Measurements from ENCODE around the gene GALNT15.

The GALNT15 gene

DNA sequence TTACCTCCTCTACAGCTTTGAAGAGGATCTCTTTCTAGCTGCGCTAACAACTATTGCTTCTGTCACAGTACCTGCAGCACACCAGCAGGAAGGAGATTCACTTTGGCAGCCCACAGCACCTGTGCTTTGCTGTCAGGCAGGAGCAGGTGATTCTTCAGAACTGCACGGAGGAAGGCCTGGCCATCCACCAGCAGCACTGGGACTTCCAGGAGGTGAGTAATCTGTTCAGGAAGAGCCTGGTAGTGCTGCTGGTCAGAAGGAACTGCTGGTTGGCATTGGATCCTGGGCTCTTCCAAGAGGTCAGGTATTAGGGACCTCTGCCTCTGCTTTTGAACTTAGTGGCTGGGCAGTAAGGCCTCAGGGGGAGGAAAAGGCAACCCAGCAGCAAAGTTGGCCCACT lies 48.1 kb downstream of the GALNT15 start:
- TF ChIP-seq, protein P1, sequence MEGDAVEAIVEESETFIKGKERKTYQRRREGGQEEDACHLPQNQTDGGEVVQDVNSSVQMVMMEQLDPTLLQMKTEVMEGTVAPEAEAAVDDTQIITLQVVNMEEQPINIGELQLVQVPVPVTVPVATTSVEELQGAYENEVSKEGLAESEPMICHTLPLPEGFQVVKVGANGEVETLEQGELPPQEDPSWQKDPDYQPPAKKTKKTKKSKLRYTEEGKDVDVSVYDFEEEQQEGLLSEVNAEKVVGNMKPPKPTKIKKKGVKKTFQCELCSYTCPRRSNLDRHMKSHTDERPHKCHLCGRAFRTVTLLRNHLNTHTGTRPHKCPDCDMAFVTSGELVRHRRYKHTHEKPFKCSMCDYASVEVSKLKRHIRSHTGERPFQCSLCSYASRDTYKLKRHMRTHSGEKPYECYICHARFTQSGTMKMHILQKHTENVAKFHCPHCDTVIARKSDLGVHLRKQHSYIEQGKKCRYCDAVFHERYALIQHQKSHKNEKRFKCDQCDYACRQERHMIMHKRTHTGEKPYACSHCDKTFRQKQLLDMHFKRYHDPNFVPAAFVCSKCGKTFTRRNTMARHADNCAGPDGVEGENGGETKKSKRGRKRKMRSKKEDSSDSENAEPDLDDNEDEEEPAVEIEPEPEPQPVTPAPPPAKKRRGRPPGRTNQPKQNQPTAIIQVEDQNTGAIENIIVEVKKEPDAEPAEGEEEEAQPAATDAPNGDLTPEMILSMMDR (conservative IDR thresholded peaks at IDR 0.05; ENCODE audit: control insufficient read depth, insufficient read depth, low read depth, low read length): no peak
- H3K4me3 ChIP-seq (ENCODE audit: control insufficient read depth, low read depth, low read length): no peak overlapping the region
- no peak for DNase-seq (ENCODE audit: low read depth)

GRCh38 chr3:16224325-16224724 lies 49.8 kb downstream of the GALNT15 start:
- TF ChIP-seq, protein P1 (conservative IDR thresholded peaks at IDR 0.05; ENCODE audit: control insufficient read depth, insufficient read depth, low read depth, low read length): no peak
- DNase-seq (ENCODE audit: low read depth): no peak
- no peak overlapping the region for H3K4me3 ChIP-seq (ENCODE audit: control insufficient read depth, low read depth, low read length)

DNA sequence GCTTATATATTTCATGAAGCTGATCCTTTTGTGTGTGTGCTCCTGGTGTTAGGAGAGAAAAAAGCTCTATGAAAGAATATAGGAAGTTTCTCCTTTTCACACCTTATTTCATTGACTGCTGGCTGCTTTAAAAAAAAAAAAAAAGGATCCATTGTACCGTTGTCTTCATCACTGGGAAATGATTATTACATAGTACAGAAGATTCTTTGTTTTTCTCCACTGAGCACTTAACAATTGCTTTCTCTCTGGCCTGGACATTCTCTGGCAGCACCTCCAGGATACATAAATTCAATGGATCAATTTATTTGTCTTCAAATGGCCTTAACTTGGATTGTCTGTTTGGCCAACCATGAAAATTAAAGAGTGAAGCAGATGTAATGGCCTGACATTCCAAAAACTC lies 53.1 kb downstream of the GALNT15 start:
- DNase-seq (ENCODE audit: low read depth): no peak
- TF ChIP-seq, protein P1 (conservative IDR thresholded peaks at IDR 0.05; ENCODE audit: control insufficient read depth, insufficient read depth, low read depth, low read length): no peak
- H3K4me3 ChIP-seq (ENCODE audit: control insufficient read depth, low read depth, low read length): no peak overlapping the region

- no peak overlapping the region for H3K4me3 ChIP-seq (ENCODE audit: control insufficient read depth, low read depth, low read length)
- TF ChIP-seq, protein P1 (conservative IDR thresholded peaks at IDR 0.05; ENCODE audit: control insufficient read depth, insufficient read depth, low read depth, low read length): no peak
- DNase-seq (ENCODE audit: low read depth): no peak
These were observed 55.2 kb downstream of the GALNT15 start for GRCh38 chr3:16229681-16230080.

- DNase-seq (ENCODE audit: low read depth): no peak
- TF ChIP-seq, protein P1 (conservative IDR thresholded peaks at IDR 0.05; ENCODE audit: control insufficient read depth, insufficient read depth, low read depth, low read length): no peak
- no peak overlapping the region for H3K4me3 ChIP-seq (ENCODE audit: control insufficient read depth, low read depth, low read length)
These were observed 57.5 kb downstream of the GALNT15 start for GRCh38 chr3:16231983-16232382.

DNA sequence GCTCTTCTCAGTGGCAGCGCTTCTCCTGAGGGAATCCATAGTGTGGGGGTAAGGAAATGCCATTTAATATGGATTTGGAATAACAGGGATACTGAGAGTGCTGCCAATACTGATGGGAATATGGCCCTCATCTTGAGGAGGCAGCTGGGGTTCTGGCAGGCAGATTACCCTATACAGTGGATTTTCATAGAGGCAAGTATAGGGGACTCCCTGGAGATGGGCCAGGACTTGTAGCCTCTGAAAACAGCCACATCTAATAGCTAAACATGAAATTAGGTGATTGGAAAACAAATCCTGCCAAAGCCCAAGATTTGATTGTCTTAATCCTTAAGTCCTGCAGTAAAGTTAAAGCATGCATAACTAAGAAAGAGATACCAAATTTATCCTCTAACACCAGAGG lies 59.3 kb downstream of the GALNT15 start:
- DNase-seq (ENCODE audit: low read depth): no peak
- H3K4me3 ChIP-seq (ENCODE audit: control insufficient read depth, low read depth, low read length): no peak overlapping the region
- TF ChIP-seq, protein P1 (conservative IDR thresholded peaks at IDR 0.05; ENCODE audit: control insufficient read depth, insufficient read depth, low read depth, low read length): no peak

DNA sequence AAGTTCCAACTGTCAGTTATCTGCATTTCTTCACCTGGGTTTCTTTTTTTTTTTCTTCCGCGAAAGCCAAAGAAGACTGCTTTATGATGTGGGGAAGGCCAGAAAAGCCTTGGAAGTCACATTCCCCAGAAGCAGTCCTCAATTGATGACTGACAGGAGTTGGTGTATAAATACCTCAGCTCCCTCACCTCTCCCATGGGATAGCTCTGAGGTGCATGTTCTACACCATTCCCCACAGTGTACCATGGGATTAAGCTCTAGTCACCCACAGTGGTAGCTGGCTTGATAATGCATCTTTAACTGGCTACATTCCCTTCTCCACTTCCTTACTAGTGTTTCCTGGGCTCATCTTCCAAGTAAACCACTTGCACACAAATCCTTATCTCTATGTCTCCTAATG lies 59.8 kb downstream of the GALNT15 start:
- no peak overlapping the region for H3K4me3 ChIP-seq (ENCODE audit: control insufficient read depth, low read depth, low read length)
- TF ChIP-seq, protein P1 (conservative IDR thresholded peaks at IDR 0.05; ENCODE audit: control insufficient read depth, insufficient read depth, low read depth, low read length): no peak
- DNase-seq (ENCODE audit: low read depth): no peak

Data from fibroblast of mammary gland (primary cell).